ENCODE measurements around the gene MACROD1.

DNA sequence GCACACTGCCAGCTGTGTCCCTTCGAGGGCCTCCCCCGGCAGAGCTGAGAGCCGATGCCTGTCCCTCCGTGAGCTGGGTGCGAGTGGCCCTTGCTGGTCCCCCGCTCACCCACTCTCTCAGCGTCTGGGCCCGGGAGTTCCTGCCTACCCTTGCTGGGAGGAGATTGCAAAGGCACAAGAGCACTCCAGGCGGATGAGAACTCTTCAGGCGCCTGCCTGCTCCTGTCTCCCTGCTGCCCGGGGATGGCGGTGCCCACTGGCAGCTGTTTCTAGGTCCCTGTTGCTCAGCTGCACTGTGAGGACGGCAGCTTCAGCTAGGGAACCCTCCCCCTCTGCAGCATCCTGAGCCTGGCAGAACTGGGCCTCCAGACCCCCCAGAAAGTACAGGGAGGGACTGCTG, 69.1 kb downstream of the MACROD1 start:
- TF ChIP-seq POLR2A (IDR thresholded peaks at IDR 0.05): no peak
- TF ChIP-seq CTCF (IDR thresholded peaks at IDR 0.05): no peak

Data from adrenal gland (tissue), 5 donors.